ENCODE measurements around the gene PPIB. TPM values are rescaled to one million over a fixed set of nuclear protein-coding genes. Genes with fewer than 3 reads are reported as not detected.

Gene PPIB
- 100 to 1,000 TPM; 535 to 599 (median 548) TPM for polyA plus RNA-seq (ENCODE audit: insufficient read length in 4 of 4)

DNA sequence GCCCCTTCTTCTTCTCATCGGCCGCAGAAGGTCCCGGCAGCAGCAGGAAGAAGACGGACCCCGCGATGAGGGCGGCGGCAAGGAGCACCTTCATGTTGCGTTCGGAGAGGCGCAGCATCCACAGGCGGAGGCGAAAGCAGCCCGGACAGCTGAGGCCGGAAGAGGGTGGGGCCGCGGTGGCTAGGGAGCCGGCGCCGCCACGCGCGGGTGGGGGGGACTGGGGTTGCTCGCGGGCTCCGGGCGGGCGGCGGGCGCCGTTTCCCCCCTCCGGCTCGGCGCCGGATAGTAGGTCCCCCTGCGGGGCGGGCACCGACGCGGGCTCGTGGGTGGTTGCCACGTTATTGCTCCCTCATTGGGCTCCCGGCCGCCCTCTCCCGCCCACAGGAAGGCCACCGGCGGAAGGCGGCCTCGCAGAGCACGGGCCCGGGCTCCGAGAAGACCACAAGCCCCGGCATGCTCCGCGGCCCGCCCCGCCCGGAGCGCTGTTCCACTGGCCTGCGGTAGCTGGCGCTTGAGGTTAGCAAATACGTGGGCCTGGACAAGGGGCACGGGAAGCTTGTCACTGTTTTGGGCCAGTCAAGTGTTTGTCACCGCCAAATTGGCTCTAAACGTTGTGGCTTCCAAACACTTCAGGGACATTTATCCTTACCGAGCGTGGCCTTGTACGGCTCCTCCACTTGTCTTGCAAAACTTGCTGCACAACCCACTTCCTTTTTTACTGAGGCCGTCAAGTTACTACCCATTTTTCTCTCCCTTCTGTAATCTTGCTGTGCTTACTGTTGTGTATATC is at the start of gene PPIB:
Gene PPIB, minus strand, starts transcription at position 154 of the 790 bp plus-strand sequence. Its CDS starts 36 bp downstream, at position 118.
- peak; percentile 88 to 95 (median 90) for DNase-seq (ENCODE audit: low read depth in 4 of 4, low spot score in 3 of 4)

- DNase-seq (ENCODE audit: low read depth in 4 of 4, low spot score in 3 of 4): no peak
Measured at GRCh38 chr15:64211696-64212095, 48.9 kb upstream of the PPIB start.

DNA sequence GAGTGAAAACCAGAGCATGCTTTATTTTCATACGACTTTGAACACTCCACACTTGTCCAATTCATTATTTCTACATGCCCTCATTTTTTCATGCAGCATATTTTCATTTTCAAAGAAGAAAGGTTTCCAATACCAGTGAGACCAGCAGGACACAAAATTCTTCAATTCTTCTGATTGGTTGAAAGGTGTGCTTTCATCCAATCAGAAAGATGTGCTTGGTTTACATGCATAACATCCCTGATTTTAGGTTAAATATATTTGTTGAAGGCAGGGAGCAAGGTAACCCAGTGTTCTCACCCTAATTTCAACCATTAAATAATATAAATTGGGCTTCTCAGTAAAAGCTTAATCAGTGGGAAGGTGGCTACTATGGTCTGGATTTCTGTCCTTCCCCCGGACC is 47.5 kb upstream of the PPIB start:
- no peak for DNase-seq (ENCODE audit: low read depth in 4 of 4, low spot score in 3 of 4)

GRCh38 chr15:64209680-64210334 is 47.0 kb upstream of the PPIB start:
- DNase-seq (ENCODE audit: low read depth in 4 of 4, low spot score in 3 of 4): peak in 1 of 4 donors; percentile 21

GRCh38 chr15:64205202-64205601 is 42.4 kb upstream of the PPIB start:
- no peak for DNase-seq (ENCODE audit: low read depth in 4 of 4, low spot score in 3 of 4)

DNA sequence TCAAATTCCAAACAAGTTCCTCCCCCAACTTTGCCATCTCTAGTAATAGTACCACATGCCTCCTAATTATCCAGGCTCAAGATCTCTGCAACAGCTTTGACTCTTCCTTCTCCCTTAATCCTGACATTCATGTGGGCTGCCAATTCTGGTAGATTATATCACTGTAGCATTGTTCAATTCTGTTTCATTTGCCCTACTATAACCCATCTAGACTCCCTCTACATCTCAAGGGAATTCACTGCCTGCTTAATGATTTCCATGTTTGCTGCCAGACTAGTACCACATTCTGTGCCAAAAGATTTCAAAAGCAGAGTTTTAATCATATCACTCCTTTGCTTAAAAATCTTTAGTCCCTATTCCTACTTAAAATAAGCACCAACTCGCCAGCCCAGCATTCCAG is 34.6 kb upstream of the PPIB start:
- no peak for DNase-seq (ENCODE audit: low read depth in 4 of 4, low spot score in 3 of 4)

GRCh38 chr15:64193971-64194370 is 31.1 kb upstream of the PPIB start:
- DNase-seq (ENCODE audit: low read depth in 4 of 4, low spot score in 3 of 4): no peak

GRCh38 chr15:64191971-64192830 is 29.4 kb upstream of the PPIB start:
- no peak for DNase-seq (ENCODE audit: low read depth in 4 of 4, low spot score in 3 of 4)

DNA sequence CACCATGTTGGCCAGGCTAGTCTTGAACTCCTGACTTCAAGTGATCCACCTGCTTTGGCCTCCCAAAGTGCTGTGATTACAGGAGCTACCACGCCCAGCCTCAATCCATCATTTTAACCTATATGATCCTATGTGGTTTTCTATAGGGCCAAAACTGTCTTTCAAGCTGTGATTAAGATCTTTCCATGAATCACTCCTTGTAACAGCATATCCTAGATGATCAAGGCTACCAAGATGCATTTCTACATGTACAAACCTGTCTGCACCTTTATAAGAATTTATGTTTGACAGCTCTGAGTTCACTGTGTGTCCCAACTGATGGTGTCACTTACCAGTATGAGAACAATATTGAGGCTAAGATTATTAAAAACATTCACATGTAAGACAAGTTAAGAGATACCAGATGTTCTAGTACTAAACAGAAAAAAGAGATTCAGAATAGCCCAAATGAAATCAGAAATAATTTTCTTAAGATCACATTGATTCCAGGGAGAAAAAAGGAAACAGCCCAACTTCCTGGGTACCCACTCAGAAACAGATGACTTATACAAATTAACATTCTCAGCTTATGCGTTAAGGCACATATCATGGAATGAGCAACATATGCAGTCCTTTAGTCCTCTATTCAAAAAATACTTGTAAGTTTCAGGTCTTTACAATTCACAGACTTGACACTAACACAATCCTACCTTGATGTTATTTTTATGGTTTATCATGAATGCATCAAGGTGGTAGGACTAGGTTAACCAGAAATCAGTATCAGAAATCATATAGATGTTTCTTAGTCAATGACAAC is 24.8 kb upstream of the PPIB start:
- no peak for DNase-seq (ENCODE audit: low read depth in 4 of 4, low spot score in 3 of 4)

DNA sequence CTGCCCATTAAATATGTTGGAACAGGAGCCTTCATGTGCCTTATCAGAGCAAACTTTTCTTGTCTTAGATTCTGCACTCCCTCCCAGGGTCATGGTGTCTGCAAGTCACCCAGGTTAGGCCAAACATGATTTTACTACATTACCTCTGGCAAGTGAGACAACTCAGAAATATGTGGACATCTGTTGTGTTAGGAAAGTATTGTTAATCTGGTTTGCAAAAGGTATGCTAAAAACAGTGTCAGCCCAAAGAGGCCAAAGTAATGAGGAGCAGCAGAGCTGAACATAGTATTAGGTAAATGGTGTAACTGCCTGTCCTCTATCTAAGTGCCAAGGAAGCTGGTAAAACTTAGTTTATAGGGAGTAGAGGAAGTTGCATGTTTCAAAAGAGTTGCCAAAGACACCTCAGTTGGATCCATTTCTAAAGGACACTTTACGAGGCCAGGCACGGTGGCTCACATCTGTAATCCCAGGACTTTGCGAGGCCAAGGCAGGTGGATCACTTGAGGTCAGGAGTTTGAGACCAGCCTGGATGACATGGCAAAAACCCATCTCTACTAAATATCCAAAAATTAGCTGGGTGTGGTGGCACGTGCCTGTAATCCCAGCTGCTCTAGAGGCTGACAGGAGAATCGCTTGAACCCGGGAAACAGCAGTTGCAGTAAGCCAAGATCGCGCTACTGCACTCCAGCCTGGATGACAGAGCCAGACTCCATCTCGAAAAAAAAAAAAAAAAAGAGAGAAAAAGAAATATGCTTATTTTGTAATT is 22.5 kb upstream of the PPIB start:
- DNase-seq (ENCODE audit: low read depth in 4 of 4, low spot score in 3 of 4): no peak

DNA sequence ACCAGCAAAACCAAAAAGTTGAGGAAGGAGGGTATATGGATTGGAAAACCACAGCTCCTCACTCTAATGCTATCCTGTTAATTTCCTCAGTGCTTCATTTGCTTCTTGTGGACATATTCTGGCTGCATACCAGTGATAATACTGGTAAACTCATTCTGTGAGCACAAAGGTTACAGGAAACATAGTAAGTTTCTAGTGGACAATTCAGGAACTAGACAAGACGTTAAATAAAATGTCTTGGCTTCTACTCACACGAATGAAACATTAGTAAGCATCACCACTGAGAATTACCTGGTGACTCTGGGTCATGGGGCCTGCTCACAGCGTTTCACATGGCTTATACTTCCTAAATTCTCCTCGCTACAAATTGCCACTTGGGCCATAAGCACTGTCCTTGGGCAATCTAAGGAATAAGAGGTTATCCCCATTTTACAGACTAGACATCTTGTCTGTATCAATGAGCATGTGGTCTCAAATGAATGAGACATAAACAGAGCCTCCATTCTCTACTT is 20.1 kb upstream of the PPIB start:
- no peak for DNase-seq (ENCODE audit: low read depth in 4 of 4, low spot score in 3 of 4)

GRCh38 chr15:64180235-64180824 is 17.5 kb upstream of the PPIB start:
- DNase-seq (ENCODE audit: low read depth in 4 of 4, low spot score in 3 of 4): no peak

DNA sequence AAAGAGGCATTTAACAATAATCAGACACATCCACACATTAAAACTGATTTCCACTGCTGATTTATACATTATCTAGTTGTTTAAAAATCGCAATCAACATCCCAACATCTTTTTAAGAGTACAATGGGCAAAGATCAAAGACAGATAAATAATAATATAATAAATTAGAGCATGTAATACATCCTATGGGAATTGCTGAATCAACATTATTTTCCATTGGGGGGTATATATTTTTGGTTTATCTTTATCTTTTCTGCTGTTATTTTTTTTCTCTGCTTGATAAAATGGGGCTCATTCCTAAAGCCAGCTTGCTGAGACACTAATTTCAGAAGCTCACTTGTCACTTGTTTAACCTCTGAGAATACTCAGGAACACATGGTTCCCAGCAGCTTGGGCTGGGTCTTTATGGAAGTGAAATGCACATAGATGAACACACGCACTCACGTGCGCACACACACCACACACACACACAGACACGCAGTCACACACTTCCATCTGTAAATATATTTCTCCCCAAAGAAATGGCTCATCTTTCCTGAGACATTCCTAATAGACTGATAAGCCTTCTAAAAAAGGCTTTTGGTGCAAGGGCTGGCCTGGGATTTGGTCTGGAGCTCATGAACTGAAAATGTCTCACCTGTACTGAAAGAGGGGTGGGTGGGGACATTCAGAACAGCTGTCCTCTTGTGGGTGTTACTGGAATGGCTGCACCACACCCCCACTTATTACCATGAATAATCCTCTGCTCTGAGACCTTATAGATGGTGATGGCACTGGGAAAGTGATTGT is 3.5 kb upstream of the PPIB start:
- no peak for DNase-seq (ENCODE audit: low read depth in 4 of 4, low spot score in 3 of 4)

GRCh38 chr15:64164436-64164835 is 1.6 kb upstream of the PPIB start:
- DNase-seq (ENCODE audit: low read depth in 4 of 4, low spot score in 3 of 4): no peak

DNA sequence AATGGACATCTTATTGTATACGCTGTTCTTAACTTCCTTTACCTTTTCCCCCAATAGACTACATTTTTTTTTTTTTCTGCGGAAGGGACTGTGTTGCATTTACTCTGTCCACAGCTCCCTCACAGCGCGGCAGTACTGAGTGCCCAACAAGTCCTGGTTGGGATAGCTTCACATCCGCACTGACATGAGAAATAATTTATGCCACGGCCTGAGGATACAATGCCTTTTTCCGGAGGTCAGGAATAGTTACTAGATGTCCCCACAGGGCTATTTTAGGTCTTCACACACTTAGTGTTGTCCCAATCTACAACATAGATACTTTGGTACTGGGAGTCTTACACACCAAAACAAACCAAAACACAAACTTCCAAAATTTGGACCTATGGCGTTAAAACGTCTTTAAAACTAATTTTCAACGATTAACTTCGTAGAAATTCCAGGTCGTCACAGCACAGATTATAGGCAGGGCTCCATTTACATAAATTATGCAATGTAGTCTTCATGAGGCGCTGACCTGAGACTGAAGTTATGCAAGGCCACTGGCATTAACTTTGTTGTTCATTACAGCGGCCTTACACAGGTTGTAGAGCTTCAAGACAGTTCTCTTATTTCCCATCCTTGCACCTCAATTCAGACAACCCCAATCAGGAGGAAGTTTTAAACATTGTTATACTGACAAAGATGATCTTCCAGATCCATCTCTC is 989 bp upstream of the PPIB start:
- DNase-seq (ENCODE audit: low read depth in 4 of 4, low spot score in 3 of 4): peak in 1 of 4 donors; percentile 35

- DNase-seq (ENCODE audit: low read depth in 4 of 4, low spot score in 3 of 4): no peak
Measured at GRCh38 chr15:64162478-64162868, 349 bp downstream of the PPIB start.

GRCh38 chr15:64161688-64162477 is 939 bp downstream of the PPIB start:
- DNase-seq (ENCODE audit: low read depth in 4 of 4, low spot score in 3 of 4): no peak
